GM18508 (cell line): Measurements from ENCODE around the gene USP53.
"Not testable (repeated sequence)": the region's sequence is repeated elsewhere in the genome, so short reads cannot be mapped to it uniquely, and the experiment has no call there.

Source experiments
- ATAC-seq: cut with Tn5 transposase; IDR thresholded peaks from one replicate; pipeline ENCODE4 v1.9.1; 2021; ENCODE audit warnings: moderate number of reproducible peaks; ENCODE audit not compliant: insufficient read depth, unreplicated experiment

USP53 gene

GRCh38 chr4:119212234-119212963, at the start of gene USP53:
TSS of gene USP53 (plus strand) at chr4:119212713. CDS start at chr4:119239760, 27,047 bp downstream.
- peak; percentile 75 for ATAC-seq

- ATAC-seq = no peak
Measured at GRCh38 chr4:119165767-119166166, 46.7 kb upstream of the USP53 start.

- no peak for ATAC-seq
Measured at GRCh38 chr4:119170195-119170594, 42.3 kb upstream of the USP53 start.

- no peak for ATAC-seq
Measured at GRCh38 chr4:119172223-119172622, 40.3 kb upstream of the USP53 start.

GRCh38 chr4:119173729-119174361, 38.7 kb upstream of the USP53 start:
- ATAC-seq = not testable (repeated sequence)

GRCh38 chr4:119179011-119179410, 33.5 kb upstream of the USP53 start:
- no peak for ATAC-seq

GRCh38 chr4:119184128-119184527, 28.4 kb upstream of the USP53 start:
- no peak for ATAC-seq

GRCh38 chr4:119189638-119190037, 22.9 kb upstream of the USP53 start:
- ATAC-seq = no peak

- ATAC-seq = no peak
Measured at GRCh38 chr4:119190354-119190753, 22.2 kb upstream of the USP53 start.

- no peak for ATAC-seq
Measured at GRCh38 chr4:119191505-119191904, 21.0 kb upstream of the USP53 start.

- no peak for ATAC-seq
Measured at GRCh38 chr4:119197772-119198212, 14.7 kb upstream of the USP53 start.

- no peak for ATAC-seq
Measured at GRCh38 chr4:119204916-119205315, 7.6 kb upstream of the USP53 start.

- no peak for ATAC-seq
Measured at GRCh38 chr4:119205690-119206089, 6.8 kb upstream of the USP53 start.

GRCh38 chr4:119206178-119206577, 6.3 kb upstream of the USP53 start:
- ATAC-seq = no peak

GRCh38 chr4:119207051-119207450, 5.5 kb upstream of the USP53 start:
- ATAC-seq = no peak

GRCh38 chr4:119209077-119209476, 3.4 kb upstream of the USP53 start:
- ATAC-seq = peak; percentile 22

- no peak for ATAC-seq
Measured at GRCh38 chr4:119209586-119209985, 2.9 kb upstream of the USP53 start.

GRCh38 chr4:119210775-119211174, 1.7 kb upstream of the USP53 start:
- ATAC-seq = no peak

- ATAC-seq = peak; percentile 0
Measured at GRCh38 chr4:119211867-119212233, 663 bp upstream of the USP53 start.

GRCh38 chr4:119212964-119213606, 572 bp downstream of the USP53 start:
- peak; percentile 48 for ATAC-seq

GRCh38 chr4:119218093-119218492, 5.6 kb downstream of the USP53 start:
- ATAC-seq = no peak
